DOHH2 (cell line): ENCODE measurements around the gene DUSP28.

Experiments
- H3F3A ChIP-seq: fragments of 200-600 bp; sonication (generic), shearing (Covaris generic); 2 replicates; pipeline ENCODE4 v1.6.0; 2016; ENCODE audit warnings: antibody characterized with exemption, mild to moderate bottlenecking; ENCODE audit not compliant: control insufficient read depth, insufficient read depth
- H3K27ac ChIP-seq: fragments of 200-600 bp; sonication (generic); 2 replicates; pipeline ENCODE4 v1.5.1; 2014; ENCODE audit warnings: low read depth, mild to moderate bottlenecking, low read length, moderate library complexity
- H3K27me3 ChIP-seq: fragments of 200-600 bp; sonication (generic); 2 replicates; pipeline ENCODE4 v1.6.1; 2014; ENCODE audit warnings: mild to moderate bottlenecking, low read length, mixed read lengths; ENCODE audit not compliant: control insufficient read depth
- H3K36me3 ChIP-seq: fragments of 200-600 bp; sonication (generic); 2 replicates; pipeline ENCODE4 v1.6.1; 2014; ENCODE audit warnings: mild to moderate bottlenecking, low read length, moderate library complexity, mixed read lengths; ENCODE audit not compliant: control insufficient read depth
- H3K4me1 ChIP-seq: fragments of 200-600 bp; sonication (generic); 2 replicates; pipeline ENCODE4 v1.6.1; 2014; ENCODE audit warnings: mild to moderate bottlenecking, low read length, mixed read lengths; ENCODE audit not compliant: control insufficient read depth
- H3K4me2 ChIP-seq: fragments of 200-600 bp; sonication (generic); 2 replicates; pipeline ENCODE4 v1.6.0; 2014; ENCODE audit warnings: mild to moderate bottlenecking, low read length, moderate library complexity
- H3K4me3 ChIP-seq: fragments of 200-600 bp; sonication (generic); 2 replicates; pipeline ENCODE4 v1.5.1; 2014; ENCODE audit warnings: mild to moderate bottlenecking, low read length, mixed read lengths
- H3K79me2 ChIP-seq: fragments of 200-600 bp; sonication (generic); 2 replicates; pipeline ENCODE4 v1.6.1; 2014; ENCODE audit warnings: mild to moderate bottlenecking, low read length, mixed read lengths; ENCODE audit not compliant: control insufficient read depth
- H3K9me2 ChIP-seq: fragments of 200-600 bp; sonication (generic); replicated peaks from 2 replicates; pipeline ENCODE4 v1.6.1; 2014; ENCODE audit warnings: mild to moderate bottlenecking, low read length, mixed read lengths; ENCODE audit not compliant: control insufficient read depth
- H3K9me3 ChIP-seq: fragments of 200-600 bp; sonication (generic); 2 replicates; pipeline ENCODE4 v1.6.1; 2014; ENCODE audit warnings: antibody characterized with exemption, low read length, mixed read lengths; ENCODE audit not compliant: control insufficient read depth, insufficient read depth
- H4K20me1 ChIP-seq: fragments of 200-600 bp; sonication (generic); 2 replicates; pipeline ENCODE4 v1.6.0; 2014; ENCODE audit warnings: low read depth, mild to moderate bottlenecking, antibody characterized with exemption, low read length, moderate library complexity; ENCODE audit not compliant: control insufficient read depth, insufficient read depth
- CTCF ChIP-seq: fragments of 200-600 bp; sonication (generic); IDR thresholded peaks from one replicate; pipeline ENCODE4 v1.5.1; 2014; ENCODE audit warnings: antibody characterized with exemption, mild to moderate bottlenecking, low read depth, low read length; ENCODE audit not compliant: poor library complexity, severe bottlenecking
- EZH2phosphoT487 ChIP-seq: fragments of 200-600 bp; sonication (generic); IDR thresholded peaks from 2 replicates; pipeline ENCODE4 v1.6.1; 2017; ENCODE audit warnings: borderline replicate concordance, mild to moderate bottlenecking, antibody characterized with exemption, low read length, moderate library complexity, mixed read lengths

Gene DUSP28

GRCh38 chr2:240564561-240565332, 4.6 kb downstream of the DUSP28 start:
- Histone ChIP-seq H3K4me3 (peak overlapping the region; percentile 89), H3K9me3 (no peaks in the 10 kb centered on the region), H3K4me1 (peaks cover 68% of the 10 kb centered on the region), H3F3A (peaks cover 25% of the 10 kb centered on the region), H3K36me3 (peaks cover 49% of the 10 kb centered on the region), H4K20me1 (peaks cover 5% of the 10 kb centered on the region), H3K79me2 (peaks cover 81% of the 10 kb centered on the region), H3K4me2 (peak overlapping the region; percentile 100), H3K27ac (peak overlapping the region; percentile 95), H3K27me3 (no peaks in the 10 kb centered on the region), H3K9me2 (no peaks in the 10 kb centered on the region)
- TF ChIP-seq CTCF = peak; percentile 25
- TF ChIP-seq EZH2phosphoT487 = no peak

- H4K20me1 ChIP-seq = peaks cover 5% of the 10 kb centered on the region
- H3K9me3 ChIP-seq = no peaks in the 10 kb centered on the region
- H3K9me2 ChIP-seq = no peaks in the 10 kb centered on the region
- H3K79me2 ChIP-seq = peaks cover 81% of the 10 kb centered on the region
- TF ChIP-seq EZH2phosphoT487 (no peak), CTCF (no peak)
- no peaks in the 10 kb centered on the region for H3K27me3 ChIP-seq
- peak overlapping the region; percentile 100 for H3K4me2 ChIP-seq
- peak overlapping the region; percentile 95 for H3K27ac ChIP-seq
- H3K4me1 ChIP-seq = peaks cover 72% of the 10 kb centered on the region
- H3K36me3 ChIP-seq = peaks cover 45% of the 10 kb centered on the region
- H3F3A ChIP-seq = peaks cover 25% of the 10 kb centered on the region
- H3K4me3 ChIP-seq = peak overlapping the region; percentile 89
Measured at GRCh38 chr2:240565333-240566202, 5.4 kb downstream of the DUSP28 start.

DNA sequence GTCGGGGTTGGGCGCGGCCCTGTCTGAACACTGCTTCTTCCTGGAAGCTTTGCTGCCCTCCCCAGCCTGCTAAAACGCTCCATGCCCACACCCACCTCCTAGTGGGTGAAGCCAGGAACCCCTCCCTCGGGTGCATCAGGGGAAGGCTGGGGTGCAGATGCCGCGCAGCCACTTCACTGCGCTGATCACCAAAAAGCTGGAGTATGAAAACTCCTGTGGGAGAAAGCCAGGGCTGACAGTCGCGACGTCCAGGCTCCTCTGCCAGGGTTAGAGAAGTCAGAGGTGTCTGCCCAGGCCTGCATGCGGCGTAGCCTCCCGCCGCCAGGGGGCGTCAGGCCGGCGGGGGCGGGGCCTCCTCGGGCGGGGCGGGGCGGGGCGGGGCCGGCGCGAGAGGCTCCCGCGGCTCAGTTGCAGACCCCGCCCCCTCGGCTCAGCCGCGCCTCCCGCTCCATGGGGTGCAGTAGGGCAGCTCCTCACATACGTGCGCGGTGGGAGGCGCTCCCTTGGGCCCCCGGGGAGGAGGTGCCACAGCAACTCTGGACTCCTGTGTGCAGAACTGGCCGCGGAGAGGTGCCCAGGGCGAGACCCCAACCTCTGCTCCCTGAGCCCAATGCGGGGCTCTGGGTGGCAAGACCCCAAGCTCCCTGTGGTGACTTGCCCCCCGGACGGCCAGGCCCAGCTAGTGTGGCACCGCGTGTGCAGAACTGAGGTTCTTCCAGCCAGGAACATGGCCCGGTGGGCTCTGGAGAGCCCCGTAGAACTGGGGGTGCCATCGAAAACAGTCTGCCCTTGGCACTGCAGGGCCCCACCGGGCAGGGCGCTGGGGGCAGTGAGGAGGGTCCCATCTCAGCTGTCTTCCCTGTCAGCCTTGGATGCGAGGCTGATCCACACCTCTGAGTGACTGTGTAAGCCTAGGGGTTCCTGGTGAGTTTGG, 6.3 kb downstream of the DUSP28 start:
- Histone ChIP-seq H3K36me3 (peaks cover 41% of the 10 kb centered on the region), H3K9me2 (no peaks in the 10 kb centered on the region), H3K9me3 (no peaks in the 10 kb centered on the region), H3K27ac (peak overlapping the region; percentile 95), H3K4me3 (peak overlapping the region; percentile 89), H3K4me1 (peaks cover 69% of the 10 kb centered on the region), H3K27me3 (no peaks in the 10 kb centered on the region), H3K79me2 (peaks cover 86% of the 10 kb centered on the region), H3F3A (peaks cover 22% of the 10 kb centered on the region), H3K4me2 (peak overlapping the region; percentile 100), H4K20me1 (peaks cover 5% of the 10 kb centered on the region)
- TF ChIP-seq CTCF (peak; percentile 77), EZH2phosphoT487 (no peak)
